ENCODE data around the gene SPACA6. TPM values are rescaled to one million over a fixed set of nuclear protein-coding genes. Genes with fewer than 3 reads are reported as not detected.

Gene SPACA6
- total RNA-seq, 1 donor from 2014 or later, result 62.5 TPM

DNA sequence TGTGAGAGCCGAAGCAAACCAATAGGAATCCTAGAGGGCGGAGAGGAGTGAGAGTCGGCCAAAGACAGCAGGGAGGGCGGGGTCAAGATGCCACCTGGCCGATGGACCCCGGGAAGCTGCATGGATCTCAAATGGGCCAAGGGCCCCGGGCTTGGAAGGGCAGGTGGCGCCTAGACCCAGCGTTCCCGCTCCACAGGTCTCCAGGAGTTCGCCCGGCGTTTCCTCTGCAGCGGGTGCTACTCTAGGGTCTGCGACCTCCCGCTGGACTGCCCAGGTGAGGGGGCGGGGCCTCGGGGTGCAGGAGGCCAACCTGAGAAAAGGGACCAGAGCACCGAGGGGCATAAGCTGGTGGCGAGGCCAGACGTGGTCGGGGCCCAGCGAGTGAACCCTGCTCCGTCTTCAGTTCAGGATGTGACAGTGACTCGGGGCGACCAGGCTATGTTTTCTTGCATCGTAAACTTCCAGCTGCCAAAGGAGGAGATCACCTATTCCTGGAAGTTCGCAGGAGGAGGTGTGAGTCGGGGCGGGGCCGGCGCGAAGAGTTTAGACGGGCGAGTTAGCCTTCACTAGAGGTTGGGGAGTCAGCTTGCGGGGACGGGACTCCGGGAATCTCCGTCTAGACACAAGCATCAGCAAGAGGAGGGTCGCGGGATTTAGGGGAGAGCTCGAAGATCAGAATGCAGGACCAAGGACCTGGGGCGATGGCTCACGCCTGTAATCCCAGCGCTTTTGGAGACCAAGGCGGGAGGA is 9.9 kb downstream of the SPACA6 start:
- Histone ChIP-seq H2AFZ (ENCODE audit: low read depth, low read length) (no peak overlapping the region), H3K79me2 (ENCODE audit: insufficient read depth, low read length) (peaks cover 21% of the 10 kb centered on the region), H3K27me3 (ENCODE audit: insufficient read depth, low read length) (no peaks in the 10 kb centered on the region), H3K36me3 (ENCODE audit: insufficient read depth, low read length) (peaks cover 24% of the 10 kb centered on the region), H3K4me1 (ENCODE audit: insufficient read depth, low read length) (peaks cover 8% of the 10 kb centered on the region), H4K20me1 (ENCODE audit: insufficient read depth, low read length) (peaks cover 66% of the 10 kb centered on the region), H3K27ac (ENCODE audit: low read depth, low read length) (no peak overlapping the region), H3K4me2 (ENCODE audit: low read length) (no peak overlapping the region), H3K9me3 (ENCODE audit: insufficient read depth, low read depth, low read length) (no peaks in the 10 kb centered on the region), H3K9ac (ENCODE audit: low read length) (no peak overlapping the region), H3K4me3 (ENCODE audit: insufficient read depth, low read depth, low read length) (no peak overlapping the region)
- H3K27me3 Mint-ChIP-seq (ENCODE audit: low read depth, unreplicated experiment), result no peaks in the 10 kb centered on the region
- DNase-seq (ENCODE audit: low read depth) (no peak), FAIRE-seq (no peak)
- no peak for TF ChIP-seq EZH2 (IDR thresholded peaks at IDR 0.05; ENCODE audit: insufficient read depth, low read length)
- TF ChIP-seq, protein P1, sequence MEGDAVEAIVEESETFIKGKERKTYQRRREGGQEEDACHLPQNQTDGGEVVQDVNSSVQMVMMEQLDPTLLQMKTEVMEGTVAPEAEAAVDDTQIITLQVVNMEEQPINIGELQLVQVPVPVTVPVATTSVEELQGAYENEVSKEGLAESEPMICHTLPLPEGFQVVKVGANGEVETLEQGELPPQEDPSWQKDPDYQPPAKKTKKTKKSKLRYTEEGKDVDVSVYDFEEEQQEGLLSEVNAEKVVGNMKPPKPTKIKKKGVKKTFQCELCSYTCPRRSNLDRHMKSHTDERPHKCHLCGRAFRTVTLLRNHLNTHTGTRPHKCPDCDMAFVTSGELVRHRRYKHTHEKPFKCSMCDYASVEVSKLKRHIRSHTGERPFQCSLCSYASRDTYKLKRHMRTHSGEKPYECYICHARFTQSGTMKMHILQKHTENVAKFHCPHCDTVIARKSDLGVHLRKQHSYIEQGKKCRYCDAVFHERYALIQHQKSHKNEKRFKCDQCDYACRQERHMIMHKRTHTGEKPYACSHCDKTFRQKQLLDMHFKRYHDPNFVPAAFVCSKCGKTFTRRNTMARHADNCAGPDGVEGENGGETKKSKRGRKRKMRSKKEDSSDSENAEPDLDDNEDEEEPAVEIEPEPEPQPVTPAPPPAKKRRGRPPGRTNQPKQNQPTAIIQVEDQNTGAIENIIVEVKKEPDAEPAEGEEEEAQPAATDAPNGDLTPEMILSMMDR (IDR thresholded peaks at IDR 0.05; ENCODE audit: insufficient read depth, low read depth, low read length), result no peak
- peak overlapping the region; percentile 89 for H3K27ac Mint-ChIP-seq (ENCODE audit: unreplicated experiment)
- H3K9me3 Mint-ChIP-seq (ENCODE audit: unreplicated experiment), result peaks cover 6% of the 10 kb centered on the region
- peaks cover 42% of the 10 kb centered on the region for H3K36me3 Mint-ChIP-seq (ENCODE audit: low read depth, unreplicated experiment)
- H3K4me1 Mint-ChIP-seq (ENCODE audit: low read depth, unreplicated experiment), result peaks cover 41% of the 10 kb centered on the region
- H3K4me3 Mint-ChIP-seq (ENCODE audit: unreplicated experiment), result peak overlapping the region; percentile 81

DNA sequence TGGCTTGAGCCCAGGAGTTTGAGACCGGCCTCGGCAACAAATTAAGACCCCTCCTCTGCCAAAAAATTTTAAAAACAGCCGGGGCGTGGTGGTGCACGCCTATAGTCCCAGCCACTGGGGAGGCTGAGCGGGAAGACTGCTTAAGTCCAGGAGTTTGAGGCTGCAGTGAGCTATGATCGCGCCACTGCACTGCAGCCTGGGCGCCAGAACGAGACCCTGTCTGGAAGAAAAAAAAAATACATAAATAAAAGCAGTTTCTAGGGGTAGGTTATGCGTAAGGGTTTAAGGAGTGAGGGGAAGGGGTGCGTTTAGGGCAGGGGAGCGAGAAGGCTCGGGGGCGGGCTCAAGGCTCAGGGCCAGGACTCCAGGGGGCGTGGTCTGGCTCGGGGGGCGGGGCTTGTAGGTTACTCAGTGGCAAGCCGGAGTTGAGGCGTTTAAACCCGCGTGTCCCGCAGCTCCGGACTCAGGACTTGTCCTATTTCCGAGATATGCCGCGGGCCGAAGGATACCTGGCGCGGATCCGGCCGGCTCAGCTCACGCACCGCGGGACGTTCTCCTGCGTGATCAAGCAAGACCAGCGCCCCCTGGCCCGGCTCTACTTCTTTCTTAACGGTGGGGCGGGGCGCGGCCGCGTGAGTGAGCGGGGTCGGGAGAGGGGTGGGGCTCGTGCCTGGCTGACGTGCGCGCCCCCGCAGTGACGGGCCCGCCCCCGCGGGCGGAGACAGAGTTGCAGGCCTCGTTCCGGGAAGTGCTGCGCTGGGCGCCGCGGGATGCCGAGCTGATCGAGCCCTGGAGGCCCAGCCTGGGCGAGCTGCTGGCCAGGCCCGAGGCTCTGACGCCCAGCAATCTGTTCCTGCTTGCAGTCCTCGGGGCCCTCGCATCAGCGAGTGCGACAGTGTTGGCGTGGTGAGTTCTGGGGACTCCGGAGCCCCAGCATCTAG is 10.7 kb downstream of the SPACA6 start:
- peaks cover 4% of the 10 kb centered on the region for H3K9me3 Mint-ChIP-seq (ENCODE audit: unreplicated experiment)
- DNase-seq (ENCODE audit: low read depth) (peak; percentile 83), FAIRE-seq (no peak)
- peak overlapping the region; percentile 81 for H3K4me3 Mint-ChIP-seq (ENCODE audit: unreplicated experiment)
- Histone ChIP-seq H3K79me2 (ENCODE audit: insufficient read depth, low read length) (peaks cover 13% of the 10 kb centered on the region), H3K4me3 (ENCODE audit: insufficient read depth, low read depth, low read length) (peak overlapping the region; percentile 68), H3K9ac (ENCODE audit: low read length) (peak overlapping the region; percentile 92), H3K36me3 (ENCODE audit: insufficient read depth, low read length) (peaks cover 19% of the 10 kb centered on the region), H3K9me3 (ENCODE audit: insufficient read depth, low read depth, low read length) (no peaks in the 10 kb centered on the region), H2AFZ (ENCODE audit: low read depth, low read length) (no peak overlapping the region), H4K20me1 (ENCODE audit: insufficient read depth, low read length) (peaks cover 57% of the 10 kb centered on the region), H3K4me2 (ENCODE audit: low read length) (peak overlapping the region; percentile 96), H3K4me1 (ENCODE audit: insufficient read depth, low read length) (peaks cover 5% of the 10 kb centered on the region), H3K27ac (ENCODE audit: low read depth, low read length) (peak overlapping the region; percentile 85), H3K27me3 (ENCODE audit: insufficient read depth, low read length) (no peaks in the 10 kb centered on the region)
- TF ChIP-seq, protein P1 (IDR thresholded peaks at IDR 0.05; ENCODE audit: insufficient read depth, low read depth, low read length), result no peak
- no peak for TF ChIP-seq EZH2 (IDR thresholded peaks at IDR 0.05; ENCODE audit: insufficient read depth, low read length)
- H3K36me3 Mint-ChIP-seq (ENCODE audit: low read depth, unreplicated experiment), result peaks cover 37% of the 10 kb centered on the region
- peak overlapping the region; percentile 89 for H3K27ac Mint-ChIP-seq (ENCODE audit: unreplicated experiment)
- H3K27me3 Mint-ChIP-seq (ENCODE audit: low read depth, unreplicated experiment), result no peaks in the 10 kb centered on the region
- H3K4me1 Mint-ChIP-seq (ENCODE audit: low read depth, unreplicated experiment), result peaks cover 41% of the 10 kb centered on the region

Measured in astrocyte (in vitro differentiated cells and primary cell).